Hepatocyte (in vitro differentiated cells): ENCODE data around the gene RXRA.

ENCODE experiments used
- EZH2phosphoT487 ChIP-seq: fragments of 200-600 bp; sonication (generic); IDR thresholded peaks from one replicate; pipeline ENCODE4 v1.6.1; 2018; ENCODE audit warnings: antibody characterized with exemption, mild to moderate bottlenecking, low read depth, moderate library complexity; ENCODE audit not compliant: unreplicated experiment, severe bottlenecking
- TF ChIP-seq, protein P1 (sequence below): fragments of 200-600 bp; sonication (generic); IDR thresholded peaks from 2 replicates; pipeline ENCODE4 v1.5.1; 2016; ENCODE audit warnings: antibody characterized with exemption, mild to moderate bottlenecking; ENCODE audit not compliant: poor library complexity

DNA sequence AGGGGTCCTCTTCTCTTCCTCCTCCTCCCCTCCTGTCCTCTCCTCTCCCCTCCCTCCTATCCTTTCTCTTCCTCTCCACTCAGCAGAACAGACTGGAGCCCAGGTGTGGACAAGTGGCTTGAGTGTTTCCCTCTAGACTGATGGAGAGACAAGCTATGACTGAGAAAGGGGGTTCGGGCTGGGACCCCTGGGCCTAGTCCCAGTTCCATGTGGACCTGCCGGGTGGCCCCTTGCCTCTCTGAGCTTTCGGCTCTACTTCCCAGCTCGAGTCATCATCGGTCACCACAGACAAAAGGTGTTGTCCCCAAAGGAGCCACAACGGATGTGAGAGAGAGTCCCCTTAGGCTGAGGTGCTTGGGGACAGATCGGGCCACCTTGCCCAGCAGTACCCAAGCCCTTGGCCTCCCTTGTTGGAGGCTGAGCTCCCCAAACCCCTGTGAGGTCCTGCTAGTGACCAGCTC lies 3.4 kb upstream of the RXRA start:
- TF ChIP-seq EZH2phosphoT487: no peak
- TF ChIP-seq, protein P1, sequence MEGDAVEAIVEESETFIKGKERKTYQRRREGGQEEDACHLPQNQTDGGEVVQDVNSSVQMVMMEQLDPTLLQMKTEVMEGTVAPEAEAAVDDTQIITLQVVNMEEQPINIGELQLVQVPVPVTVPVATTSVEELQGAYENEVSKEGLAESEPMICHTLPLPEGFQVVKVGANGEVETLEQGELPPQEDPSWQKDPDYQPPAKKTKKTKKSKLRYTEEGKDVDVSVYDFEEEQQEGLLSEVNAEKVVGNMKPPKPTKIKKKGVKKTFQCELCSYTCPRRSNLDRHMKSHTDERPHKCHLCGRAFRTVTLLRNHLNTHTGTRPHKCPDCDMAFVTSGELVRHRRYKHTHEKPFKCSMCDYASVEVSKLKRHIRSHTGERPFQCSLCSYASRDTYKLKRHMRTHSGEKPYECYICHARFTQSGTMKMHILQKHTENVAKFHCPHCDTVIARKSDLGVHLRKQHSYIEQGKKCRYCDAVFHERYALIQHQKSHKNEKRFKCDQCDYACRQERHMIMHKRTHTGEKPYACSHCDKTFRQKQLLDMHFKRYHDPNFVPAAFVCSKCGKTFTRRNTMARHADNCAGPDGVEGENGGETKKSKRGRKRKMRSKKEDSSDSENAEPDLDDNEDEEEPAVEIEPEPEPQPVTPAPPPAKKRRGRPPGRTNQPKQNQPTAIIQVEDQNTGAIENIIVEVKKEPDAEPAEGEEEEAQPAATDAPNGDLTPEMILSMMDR: no peak
